HepG2 (cell line): ENCODE measurements around the gene NOS1AP. TPM values are rescaled to one million over a fixed set of nuclear protein-coding genes. Genes with fewer than 3 reads are reported as not detected.

Experiments used
- ARNTL ChIP-seq: sonication (generic); formaldehyde crosslinking; IDR thresholded peaks from 2 replicates; pipeline ENCODE4 v1.4.0; 2020; ENCODE audit warnings: mild to moderate bottlenecking, missing genetic modification reagents
- ATF5 ChIP-seq: sonication (generic); formaldehyde crosslinking; IDR thresholded peaks from 2 replicates; pipeline ENCODE4 v1.4.0; 2020; ENCODE audit warnings: mild to moderate bottlenecking, low read depth, missing genetic modification reagents
- CREM ChIP-seq, 2 experiments: sonication (generic) in 1 of 2; formaldehyde crosslinking in 1 of 2; IDR thresholded peaks; 2 replicates each; pipeline versions ENCODE4 v1.4.0 to v1.6.1; 2016 to 2020; ENCODE audit warnings: antibody characterized with exemption in 1 of 2, mild to moderate bottlenecking in 1 of 2, missing genetic modification reagents in 1 of 2
- ELF1 ChIP-seq: sonication (generic); formaldehyde crosslinking; IDR thresholded peaks from 2 replicates; pipeline ENCODE4 v1.4.0; 2020; ENCODE audit warnings: missing genetic modification reagents
- GABPB1 ChIP-seq: IDR thresholded peaks from 2 replicates; pipeline ENCODE4 v1.6.1; 2016; ENCODE audit warnings: mild to moderate bottlenecking, missing genetic modification reagents, moderate library complexity, missing compliant biosample characterization
- HBP1 ChIP-seq: IDR thresholded peaks from 2 replicates; pipeline ENCODE4 v1.6.1; 2016; ENCODE audit warnings: low read depth, control low read depth
- HDAC2 ChIP-seq: sonication (generic); formaldehyde crosslinking; IDR thresholded peaks from 2 replicates; pipeline ENCODE4 v1.4.0; 2020; ENCODE audit warnings: missing genetic modification reagents
- HOXA3 ChIP-seq: sonication (generic); formaldehyde crosslinking; IDR thresholded peaks from 2 replicates; pipeline ENCODE4 v1.5.0; 2020; ENCODE audit warnings: missing genetic modification reagents
- KDM4B ChIP-seq: sonication (generic); formaldehyde crosslinking; IDR thresholded peaks from 2 replicates; pipeline ENCODE4 v1.4.0; 2020; ENCODE audit warnings: missing genetic modification reagents
- KMT2A ChIP-seq: sonication (generic); formaldehyde crosslinking; IDR thresholded peaks from 2 replicates; pipeline ENCODE4 v1.4.0; 2020; ENCODE audit warnings: missing genetic modification reagents
- PHF8 ChIP-seq: sonication (generic); formaldehyde crosslinking; IDR thresholded peaks from 2 replicates; pipeline ENCODE4 v1.5.0; 2020; ENCODE audit warnings: missing genetic modification reagents
- TSC22D2 ChIP-seq: sonication (generic); formaldehyde crosslinking; IDR thresholded peaks from 2 replicates; pipeline ENCODE4 v1.5.1; 2020; ENCODE audit warnings: missing genetic modification reagents, mild to moderate bottlenecking, borderline replicate concordance
- ZBTB1 ChIP-seq: sonication (generic); formaldehyde crosslinking; IDR thresholded peaks from 2 replicates; pipeline ENCODE4 v1.4.0; 2020; ENCODE audit warnings: missing genetic modification reagents, borderline replicate concordance
- ZBTB37 ChIP-seq: sonication (generic); formaldehyde crosslinking; IDR thresholded peaks from 2 replicates; pipeline ENCODE4 v1.4.0; 2020; ENCODE audit warnings: mild to moderate bottlenecking, missing genetic modification reagents
- ZEB1 ChIP-seq: IDR thresholded peaks from 2 replicates; pipeline ENCODE4 v1.6.1; 2012; ENCODE audit warnings: mild to moderate bottlenecking, low read depth, inconsistent platforms; ENCODE audit not compliant: insufficient replicate concordance
- ZNF12 ChIP-seq: sonication (generic); formaldehyde crosslinking; IDR thresholded peaks from 2 replicates; pipeline ENCODE4 v1.5.0; 2020; ENCODE audit warnings: missing genetic modification reagents
- ZNF567 ChIP-seq: sonication (generic); formaldehyde crosslinking; IDR thresholded peaks from 2 replicates; pipeline ENCODE4 v1.8.1; 2023; ENCODE audit warnings: mild to moderate bottlenecking, missing genetic modification reagents, borderline replicate concordance
- ZNF670 ChIP-seq: sonication (generic); formaldehyde crosslinking; IDR thresholded peaks from 2 replicates; pipeline ENCODE4 v1.8.0; 2022; ENCODE audit warnings: mild to moderate bottlenecking, missing genetic modification reagents, borderline replicate concordance
- polyA plus RNA-seq, 8 experiments: library from polyadenylated mRNA; depleted of rRNA in 3 of 8; stranded (reverse) in 7 of 8; unstranded in 1 of 8; fragments of >200 nt; fragmentation: Illumina TruSeq in 4 of 8; extraction: Trizol in 4 of 8; gene quantifications; 2 replicates each; pipeline versions ENCODE4 v1.2.1 to v1.2.3, GENCODE V29; 2011 to 2016; ENCODE audit warnings: low read depth in 4 of 8, missing spikeins in 1 of 8, mixed read lengths in 1 of 8; ENCODE audit not compliant: insufficient read depth in 1 of 8
- total RNA-seq, 5 experiments: library from RNA; depleted of rRNA; stranded (reverse); fragments of >200 nt; fragmentation: Illumina TruSeq; extraction: Trizol; gene quantifications; 2 replicates each; pipeline ENCODE4 v1.2.3, GENCODE V29; 2016; ENCODE audit warnings: low read depth in 1 of 5
- TF ChIP-seq, protein P1 (sequence below): IDR thresholded peaks from 2 replicates; pipeline ENCODE4 v1.6.1; 2016; ENCODE audit warnings: missing compliant biosample characterization, missing genetic modification reagents, borderline replicate concordance
- TF ChIP-seq, protein P2 (sequence below): sonication (generic); formaldehyde crosslinking; conservative IDR thresholded peaks from 2 replicates; pipeline ENCODE4 v1.4.0; 2020; ENCODE audit warnings: mild to moderate bottlenecking, missing genetic modification reagents, moderate library complexity

Gene NOS1AP
- total and polyA plus RNA-seq, 2 of the 13 experiments (the other 11 are each of a cell fraction or from before 2014, with no cell fraction given): 2.0 to 3.3 TPM

GRCh38 chr1:162131400-162132321 is 62.2 kb downstream of the NOS1AP start (continued):
- TF ChIP-seq, protein P1, sequence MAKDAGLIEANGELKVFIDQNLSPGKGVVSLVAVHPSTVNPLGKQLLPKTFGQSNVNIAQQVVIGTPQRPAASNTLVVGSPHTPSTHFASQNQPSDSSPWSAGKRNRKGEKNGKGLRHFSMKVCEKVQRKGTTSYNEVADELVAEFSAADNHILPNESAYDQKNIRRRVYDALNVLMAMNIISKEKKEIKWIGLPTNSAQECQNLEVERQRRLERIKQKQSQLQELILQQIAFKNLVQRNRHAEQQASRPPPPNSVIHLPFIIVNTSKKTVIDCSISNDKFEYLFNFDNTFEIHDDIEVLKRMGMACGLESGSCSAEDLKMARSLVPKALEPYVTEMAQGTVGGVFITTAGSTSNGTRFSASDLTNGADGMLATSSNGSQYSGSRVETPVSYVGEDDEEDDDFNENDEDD (CRISPR knock-in tag): peak; percentile 65; the same call in 1 of the 2 replicates
- TF ChIP-seq, protein P2, sequence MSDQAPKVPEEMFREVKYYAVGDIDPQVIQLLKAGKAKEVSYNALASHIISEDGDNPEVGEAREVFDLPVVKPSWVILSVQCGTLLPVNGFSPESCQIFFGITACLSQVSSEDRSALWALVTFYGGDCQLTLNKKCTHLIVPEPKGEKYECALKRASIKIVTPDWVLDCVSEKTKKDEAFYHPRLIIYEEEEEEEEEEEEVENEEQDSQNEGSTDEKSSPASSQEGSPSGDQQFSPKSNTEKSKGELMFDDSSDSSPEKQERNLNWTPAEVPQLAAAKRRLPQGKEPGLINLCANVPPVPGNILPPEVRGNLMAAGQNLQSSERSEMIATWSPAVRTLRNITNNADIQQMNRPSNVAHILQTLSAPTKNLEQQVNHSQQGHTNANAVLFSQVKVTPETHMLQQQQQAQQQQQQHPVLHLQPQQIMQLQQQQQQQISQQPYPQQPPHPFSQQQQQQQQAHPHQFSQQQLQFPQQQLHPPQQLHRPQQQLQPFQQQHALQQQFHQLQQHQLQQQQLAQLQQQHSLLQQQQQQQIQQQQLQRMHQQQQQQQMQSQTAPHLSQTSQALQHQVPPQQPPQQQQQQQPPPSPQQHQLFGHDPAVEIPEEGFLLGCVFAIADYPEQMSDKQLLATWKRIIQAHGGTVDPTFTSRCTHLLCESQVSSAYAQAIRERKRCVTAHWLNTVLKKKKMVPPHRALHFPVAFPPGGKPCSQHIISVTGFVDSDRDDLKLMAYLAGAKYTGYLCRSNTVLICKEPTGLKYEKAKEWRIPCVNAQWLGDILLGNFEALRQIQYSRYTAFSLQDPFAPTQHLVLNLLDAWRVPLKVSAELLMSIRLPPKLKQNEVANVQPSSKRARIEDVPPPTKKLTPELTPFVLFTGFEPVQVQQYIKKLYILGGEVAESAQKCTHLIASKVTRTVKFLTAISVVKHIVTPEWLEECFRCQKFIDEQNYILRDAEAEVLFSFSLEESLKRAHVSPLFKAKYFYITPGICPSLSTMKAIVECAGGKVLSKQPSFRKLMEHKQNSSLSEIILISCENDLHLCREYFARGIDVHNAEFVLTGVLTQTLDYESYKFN (CRISPR knock-in tag): peak; percentile 79
- TF ChIP-seq ZBTB37 (CRISPR knock-in tag) (peak; percentile 85), CREM (IDR thresholded peaks at IDR 0.05) (peak; percentile 25; the same call in 1 of the 2 replicates), CREM (CRISPR knock-in tag; IDR thresholded peaks at IDR 0.05) (no peak), ZNF567 (CRISPR knock-in tag) (no peak), ZEB1 (peak; percentile 49), HOXA3 (CRISPR knock-in tag) (peak; percentile 70), HBP1 (CRISPR knock-in tag) (0 out of 2 replicates have a peak, but pooled peaks have one; percentile 60), TSC22D2 (CRISPR knock-in tag) (0 out of 2 replicates have a peak, but pooled peaks have one; percentile 31), KMT2A (CRISPR knock-in tag) (0 out of 2 replicates have a peak, but pooled peaks have one; percentile 24), ZBTB1 (CRISPR knock-in tag) (no peak), ZNF670 (CRISPR knock-in tag) (0 out of 2 replicates have a peak, but pooled peaks have one; percentile 42), KDM4B (CRISPR knock-in tag) (peak; percentile 27; the same call in 1 of the 2 replicates), ATF5 (CRISPR knock-in tag) (no peak), ARNTL (CRISPR knock-in tag) (peak; percentile 56; the same call in 1 of the 2 replicates), ELF1 (peak; percentile 63), ZNF12 (no peak), PHF8 (0 out of 2 replicates have a peak, but pooled peaks have one; percentile 30), HDAC2 (peak; percentile 75), GABPB1 (peak; percentile 66)
